ENCODE data around the gene NDOR1. TPM values are rescaled to one million over a fixed set of nuclear protein-coding genes. Genes with fewer than 3 reads are reported as not detected.

The NDOR1 gene
- polyA plus RNA-seq, 4 donors, result 9.2 to 15.3 (median 12.1) TPM

DNA sequence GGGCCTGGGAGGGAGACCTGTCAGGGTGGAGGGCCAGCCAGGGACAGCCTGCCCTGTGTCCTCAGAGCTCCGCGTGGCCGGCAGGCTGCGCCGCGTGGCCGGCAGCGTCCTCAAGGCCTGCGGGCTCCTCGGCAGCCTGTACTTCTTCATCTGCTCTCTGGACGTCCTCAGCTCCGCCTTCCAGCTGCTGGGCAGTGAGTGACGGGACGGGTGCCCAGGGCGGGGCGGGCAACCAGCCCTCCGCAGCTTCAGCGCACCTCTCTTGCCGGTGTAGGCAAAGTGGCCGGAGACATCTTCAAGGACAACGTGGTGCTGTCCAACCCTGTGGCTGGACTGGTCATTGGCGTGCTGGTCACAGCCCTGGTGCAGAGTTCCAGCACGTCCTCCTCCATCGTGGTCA is 27.0 kb downstream of the NDOR1 start:
- no peak overlapping the region for H3K4me3 ChIP-seq (ENCODE audit: low read depth in 1 of 3, low read length in 3 of 3)
- peaks cover 3 to 74% (median 11%) of the 10 kb centered on the region in 3 donors for H3K4me1 ChIP-seq (ENCODE audit: control insufficient read depth in 3 of 3, insufficient read depth in 2 of 3, low read depth in 1 of 3, low read length in 2 of 3)
- FAIRE-seq (no peak), DNase-seq (peak in 1 of 2 donors; percentile 55)
- peak overlapping the region in 1 of 3 donors; percentile 95 for H3K27ac ChIP-seq (ENCODE audit: low read depth in 1 of 3, low read length in 2 of 3)
- peaks cover 0 to 47% (median 0%) of the 10 kb centered on the region in 3 donors for H3K36me3 ChIP-seq (ENCODE audit: control insufficient read depth in 3 of 3, insufficient read depth in 2 of 3, low read depth in 1 of 3, low read length in 3 of 3)
- no peaks in the 10 kb centered on the region for H3K27me3 ChIP-seq (ENCODE audit: control insufficient read depth in 3 of 3, insufficient read depth in 3 of 3, low read length in 3 of 3)
- WGBS, 3 donors, result 18 to 73% (median 46%) methylated on average over 14 to 24 of the region's 24 CpGs
- no peaks in the 10 kb centered on the region for H3K9me3 ChIP-seq (ENCODE audit: control insufficient read depth in 2 of 2, insufficient read depth in 1 of 2, low read depth in 1 of 2, low read length in 1 of 2)

DNA sequence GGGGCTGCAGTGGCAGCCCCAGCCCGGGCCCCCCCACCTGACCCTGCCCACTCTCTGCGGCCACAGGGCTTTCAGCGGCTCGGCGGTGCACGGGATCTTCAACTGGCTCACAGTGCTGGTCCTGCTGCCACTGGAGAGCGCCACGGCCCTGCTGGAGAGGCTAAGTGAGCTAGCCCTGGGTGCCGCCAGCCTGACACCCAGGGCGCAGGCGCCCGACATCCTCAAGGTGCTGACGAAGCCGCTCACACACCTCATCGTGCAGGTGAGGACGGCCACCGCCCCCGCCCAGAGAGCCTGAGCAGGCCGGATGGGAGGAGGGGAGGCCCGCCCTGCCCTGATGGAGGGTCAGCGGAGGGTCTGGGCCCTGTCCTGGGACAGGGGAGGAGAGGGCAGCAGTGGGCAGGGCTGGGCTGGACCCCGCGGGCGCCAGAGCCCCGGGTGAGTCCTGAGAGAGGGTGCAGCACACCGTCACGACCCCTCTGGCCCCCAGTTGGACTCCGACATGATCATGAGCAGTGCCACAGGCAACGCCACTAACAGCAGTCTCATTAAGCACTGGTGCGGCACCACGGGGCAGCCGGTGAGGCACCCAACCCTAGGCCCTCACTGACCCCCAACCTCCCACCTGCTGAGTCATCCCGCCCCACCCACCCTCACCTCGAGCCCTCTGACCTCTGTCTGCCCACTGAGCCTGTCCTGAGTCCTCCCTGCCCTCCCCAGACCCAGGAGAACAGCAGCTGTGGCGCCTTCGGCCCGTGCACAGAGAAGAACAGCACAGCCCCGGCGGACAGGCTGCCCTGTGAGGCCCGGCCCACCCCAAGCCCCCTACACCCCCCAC is 27.9 kb downstream of the NDOR1 start:
- Histone ChIP-seq H3K36me3 (ENCODE audit: control insufficient read depth in 3 of 3, insufficient read depth in 2 of 3, low read depth in 1 of 3, low read length in 3 of 3) (peaks cover 0 to 50% (median 0%) of the 10 kb centered on the region in 3 donors), H3K4me1 (ENCODE audit: control insufficient read depth in 3 of 3, insufficient read depth in 2 of 3, low read depth in 1 of 3, low read length in 2 of 3) (peaks cover 3 to 74% (median 11%) of the 10 kb centered on the region in 3 donors), H3K27ac (ENCODE audit: low read depth in 1 of 3, low read length in 2 of 3) (peak overlapping the region in 1 of 3 donors; percentile 54), H3K4me3 (ENCODE audit: low read depth in 1 of 3, low read length in 3 of 3) (peak overlapping the region in 1 of 3 donors; percentile 23), H3K27me3 (ENCODE audit: control insufficient read depth in 3 of 3, insufficient read depth in 3 of 3, low read length in 3 of 3) (no peaks in the 10 kb centered on the region), H3K9me3 (ENCODE audit: control insufficient read depth in 2 of 2, insufficient read depth in 1 of 2, low read depth in 1 of 2, low read length in 1 of 2) (no peaks in the 10 kb centered on the region)
- 28 to 76% (median 52%) methylated on average over 29 to 40 of the region's 40 CpGs for WGBS, 3 donors
- DNase-seq, result no peak
- no peak for FAIRE-seq

DNA sequence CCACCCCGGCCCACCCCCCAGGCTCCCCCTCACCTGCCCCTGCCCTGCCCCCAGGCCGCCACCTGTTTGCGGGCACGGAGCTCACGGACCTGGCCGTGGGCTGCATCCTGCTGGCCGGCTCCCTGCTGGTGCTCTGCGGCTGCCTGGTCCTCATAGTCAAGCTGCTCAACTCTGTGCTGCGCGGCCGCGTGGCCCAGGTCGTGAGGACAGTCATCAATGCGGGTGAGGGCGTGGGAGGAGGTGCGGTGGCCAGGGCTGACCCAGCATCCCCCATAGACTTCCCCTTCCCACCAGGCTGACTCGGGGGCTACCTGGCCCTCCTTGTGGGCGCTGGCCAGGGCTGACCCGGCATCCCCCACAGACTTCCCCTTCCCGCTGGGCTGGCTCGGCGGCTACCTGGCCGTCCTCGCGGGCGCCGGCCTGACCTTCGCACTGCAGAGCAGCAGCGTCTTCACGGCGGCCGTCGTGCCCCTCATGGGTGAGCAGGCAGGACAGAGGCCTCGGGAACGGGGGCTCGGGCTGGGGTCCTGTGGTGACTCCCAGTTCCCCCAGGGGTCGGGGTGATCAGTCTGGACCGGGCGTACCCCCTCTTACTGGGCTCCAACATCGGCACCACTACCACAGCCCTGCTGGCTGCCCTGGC is 28.7 kb downstream of the NDOR1 start:
- H3K27me3 ChIP-seq (ENCODE audit: control insufficient read depth in 3 of 3, insufficient read depth in 3 of 3, low read length in 3 of 3), result no peaks in the 10 kb centered on the region

DNA sequence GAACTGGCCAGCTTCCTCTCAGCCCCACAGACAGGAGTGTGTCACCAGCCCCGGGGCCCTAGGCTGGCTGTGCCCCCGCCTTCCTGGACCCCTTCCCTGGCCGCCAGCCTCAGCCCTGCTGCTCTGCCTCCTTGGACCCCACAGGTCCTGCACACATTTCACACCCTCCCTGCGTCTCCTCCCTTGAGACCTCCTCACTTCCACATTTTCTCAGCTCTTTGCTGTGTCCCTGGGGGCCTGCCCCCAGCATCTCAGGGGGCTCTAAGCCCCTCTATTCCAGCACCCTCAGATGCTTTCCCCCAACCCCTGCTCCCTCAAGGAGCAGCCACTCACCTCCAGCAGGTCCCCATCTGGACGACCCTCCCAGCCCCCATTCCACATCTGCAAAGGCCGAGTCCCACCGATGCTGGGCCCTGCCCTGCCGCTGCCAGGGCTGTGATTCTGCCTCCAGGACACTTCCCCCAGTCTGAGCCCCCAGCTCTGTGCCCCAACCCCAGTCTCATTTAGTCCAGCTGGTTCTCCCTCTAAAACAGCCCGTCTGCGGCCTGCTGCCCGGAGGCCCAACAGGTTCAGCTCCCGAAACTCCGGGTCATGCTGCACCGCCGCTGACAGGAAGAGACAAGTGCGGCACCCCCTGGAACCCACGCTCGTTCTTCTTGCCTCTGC is 29.4 kb downstream of the NDOR1 start:
- Histone ChIP-seq H3K27me3 (ENCODE audit: control insufficient read depth in 3 of 3, insufficient read depth in 3 of 3, low read length in 3 of 3) (no peaks in the 10 kb centered on the region), H3K4me3 (ENCODE audit: low read depth in 1 of 3, low read length in 3 of 3) (peak overlapping the region in 1 of 3 donors; percentile 73), H3K4me1 (ENCODE audit: control insufficient read depth in 3 of 3, insufficient read depth in 2 of 3, low read depth in 1 of 3, low read length in 2 of 3) (peaks cover 3 to 71% (median 10%) of the 10 kb centered on the region in 3 donors), H3K27ac (ENCODE audit: low read depth in 1 of 3, low read length in 2 of 3) (peak overlapping the region in 1 of 3 donors; percentile 90), H3K36me3 (ENCODE audit: control insufficient read depth in 3 of 3, insufficient read depth in 2 of 3, low read depth in 1 of 3, low read length in 3 of 3) (peaks cover 0 to 59% (median 0%) of the 10 kb centered on the region in 3 donors), H3K9me3 (ENCODE audit: control insufficient read depth in 2 of 2, insufficient read depth in 1 of 2, low read depth in 1 of 2, low read length in 1 of 2) (no peaks in the 10 kb centered on the region)
- DNase-seq (peak in 1 of 2 donors; percentile 48), FAIRE-seq (no peak)
- WGBS, 3 donors, result 67 to 79% (median 70%) methylated on average over 16 to 18 of the region's 18 CpGs

More for the DNA sequence above, 28.7 kb downstream of the NDOR1 start:
- H3K9me3 ChIP-seq (ENCODE audit: control insufficient read depth in 2 of 2, insufficient read depth in 1 of 2, low read depth in 1 of 2, low read length in 1 of 2), result no peaks in the 10 kb centered on the region
- peak overlapping the region in 1 of 3 donors; percentile 90 for H3K27ac ChIP-seq (ENCODE audit: low read depth in 1 of 3, low read length in 2 of 3)
- 13 to 54% (median 31%) methylated on average over 37 to 40 of the region's 40 CpGs for WGBS, 3 donors
- H3K4me3 ChIP-seq (ENCODE audit: low read depth in 1 of 3, low read length in 3 of 3), result peak overlapping the region in 1 of 3 donors; percentile 73
- H3K4me1 ChIP-seq (ENCODE audit: control insufficient read depth in 3 of 3, insufficient read depth in 2 of 3, low read depth in 1 of 3, low read length in 2 of 3), result peaks cover 3 to 74% (median 11%) of the 10 kb centered on the region in 3 donors
- peaks cover 0 to 58% (median 0%) of the 10 kb centered on the region in 3 donors for H3K36me3 ChIP-seq (ENCODE audit: control insufficient read depth in 3 of 3, insufficient read depth in 2 of 3, low read depth in 1 of 3, low read length in 3 of 3)
- DNase-seq (peak in 1 of 2 donors; percentile 47), FAIRE-seq (no peak)

DNA sequence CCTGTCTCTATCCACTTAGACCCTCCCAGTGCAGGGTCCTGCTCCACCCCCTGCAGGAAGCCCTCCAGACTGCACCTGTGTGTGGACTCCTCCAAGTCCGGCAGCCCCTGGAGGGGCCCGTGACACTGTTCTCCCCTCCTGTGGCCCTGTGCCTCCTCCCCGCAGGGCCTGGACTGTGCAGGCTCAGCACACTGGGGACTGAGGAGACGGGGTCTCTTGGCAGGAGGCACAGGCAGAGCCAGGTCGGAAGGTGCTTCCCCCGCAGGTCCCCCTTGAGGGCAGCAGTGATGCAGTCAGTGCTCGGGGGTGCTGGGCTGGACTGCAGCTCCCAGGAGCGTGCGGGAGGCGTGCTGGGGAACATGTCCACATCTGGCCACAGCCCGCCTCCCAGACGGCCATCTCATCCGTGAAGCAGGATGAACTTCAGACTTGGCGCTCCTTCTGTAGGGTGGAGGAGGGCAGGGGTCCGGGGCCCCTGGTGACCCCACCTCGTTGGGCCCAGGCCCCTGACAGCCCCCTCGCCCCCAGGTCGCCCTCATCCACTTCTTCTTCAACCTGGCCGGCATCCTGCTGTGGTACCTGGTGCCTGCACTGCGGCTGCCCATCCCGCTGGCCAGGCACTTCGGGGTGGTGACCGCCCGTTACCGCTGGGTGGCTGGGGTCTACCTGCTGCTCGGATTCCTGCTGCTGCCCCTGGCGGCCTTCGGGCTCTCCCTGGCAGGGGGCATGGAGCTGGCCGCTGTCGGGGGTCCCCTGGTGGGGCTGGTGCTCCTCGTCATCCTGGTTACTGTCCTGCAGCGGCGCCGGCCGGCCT is 30.1 kb downstream of the NDOR1 start:
- H3K9me3 ChIP-seq (ENCODE audit: control insufficient read depth in 2 of 2, insufficient read depth in 1 of 2, low read depth in 1 of 2, low read length in 1 of 2), result no peaks in the 10 kb centered on the region
- FAIRE-seq (no peak), DNase-seq (peak in 1 of 2 donors; percentile 66)
- H3K4me3 ChIP-seq (ENCODE audit: low read depth in 1 of 3, low read length in 3 of 3), result peak overlapping the region in 1 of 3 donors; percentile 73
- H3K4me1 ChIP-seq (ENCODE audit: control insufficient read depth in 3 of 3, insufficient read depth in 2 of 3, low read depth in 1 of 3, low read length in 2 of 3), result peaks cover 3 to 65% (median 5%) of the 10 kb centered on the region in 3 donors
- peak overlapping the region in 1 of 3 donors; percentile 90 for H3K27ac ChIP-seq (ENCODE audit: low read depth in 1 of 3, low read length in 2 of 3)
- peaks cover 0 to 59% (median 0%) of the 10 kb centered on the region in 3 donors for H3K36me3 ChIP-seq (ENCODE audit: control insufficient read depth in 3 of 3, insufficient read depth in 2 of 3, low read depth in 1 of 3, low read length in 3 of 3)
- no peaks in the 10 kb centered on the region for H3K27me3 ChIP-seq (ENCODE audit: control insufficient read depth in 3 of 3, insufficient read depth in 3 of 3, low read length in 3 of 3)
- 43 to 58% (median 54%) methylated on average over 32 to 35 of the region's 35 CpGs for WGBS, 3 donors

DNA sequence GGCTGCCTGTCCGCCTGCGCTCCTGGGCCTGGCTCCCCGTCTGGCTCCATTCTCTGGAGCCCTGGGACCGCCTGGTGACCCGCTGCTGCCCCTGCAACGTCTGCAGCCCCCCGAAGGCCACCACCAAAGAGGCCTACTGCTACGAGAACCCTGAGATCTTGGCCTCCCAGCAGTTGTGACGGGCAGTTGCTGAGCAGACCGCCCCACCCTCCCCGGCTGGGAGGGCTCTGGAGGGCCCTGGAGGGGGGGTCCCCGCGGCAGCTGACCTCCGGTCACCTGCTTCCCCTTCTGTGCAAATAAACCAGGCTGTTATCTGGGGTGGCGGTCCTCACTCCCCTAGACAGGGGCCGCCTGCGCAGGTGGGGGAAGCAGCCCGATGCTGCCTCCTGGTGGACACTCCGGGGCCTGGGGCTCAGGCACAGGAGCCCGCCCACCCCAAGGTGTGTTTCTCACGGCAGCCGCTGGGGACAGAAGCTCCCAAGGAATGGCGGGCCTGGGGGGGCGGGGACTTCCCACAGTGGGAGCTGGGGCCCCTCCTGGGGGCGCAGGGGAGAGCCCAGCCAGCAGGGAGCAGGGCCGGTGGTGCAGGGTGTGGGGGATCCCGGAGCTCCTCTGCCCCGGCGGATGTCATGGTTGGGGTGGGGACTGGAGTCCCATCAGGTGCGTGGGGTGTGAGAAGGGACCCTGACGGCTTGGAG is 30.9 kb downstream of the NDOR1 start:
- Histone ChIP-seq H3K27me3 (ENCODE audit: control insufficient read depth in 3 of 3, insufficient read depth in 3 of 3, low read length in 3 of 3) (no peaks in the 10 kb centered on the region), H3K4me3 (ENCODE audit: low read depth in 1 of 3, low read length in 3 of 3) (peak overlapping the region in 1 of 3 donors; percentile 73), H3K9me3 (ENCODE audit: control insufficient read depth in 2 of 2, insufficient read depth in 1 of 2, low read depth in 1 of 2, low read length in 1 of 2) (no peaks in the 10 kb centered on the region), H3K27ac (ENCODE audit: low read depth in 1 of 3, low read length in 2 of 3) (peak overlapping the region in 1 of 3 donors; percentile 90), H3K36me3 (ENCODE audit: control insufficient read depth in 3 of 3, insufficient read depth in 2 of 3, low read depth in 1 of 3, low read length in 3 of 3) (peaks cover 0 to 53% (median 0%) of the 10 kb centered on the region in 3 donors), H3K4me1 (ENCODE audit: control insufficient read depth in 3 of 3, insufficient read depth in 2 of 3, low read depth in 1 of 3, low read length in 2 of 3) (peaks cover 0 to 58% (median 3%) of the 10 kb centered on the region in 3 donors)
- DNase-seq (peak; percentile 85 to 99), FAIRE-seq (no peak)
- 4 to 18% (median 9%) methylated on average over 19 to 31 of the region's 31 CpGs for WGBS, 3 donors

DNA sequence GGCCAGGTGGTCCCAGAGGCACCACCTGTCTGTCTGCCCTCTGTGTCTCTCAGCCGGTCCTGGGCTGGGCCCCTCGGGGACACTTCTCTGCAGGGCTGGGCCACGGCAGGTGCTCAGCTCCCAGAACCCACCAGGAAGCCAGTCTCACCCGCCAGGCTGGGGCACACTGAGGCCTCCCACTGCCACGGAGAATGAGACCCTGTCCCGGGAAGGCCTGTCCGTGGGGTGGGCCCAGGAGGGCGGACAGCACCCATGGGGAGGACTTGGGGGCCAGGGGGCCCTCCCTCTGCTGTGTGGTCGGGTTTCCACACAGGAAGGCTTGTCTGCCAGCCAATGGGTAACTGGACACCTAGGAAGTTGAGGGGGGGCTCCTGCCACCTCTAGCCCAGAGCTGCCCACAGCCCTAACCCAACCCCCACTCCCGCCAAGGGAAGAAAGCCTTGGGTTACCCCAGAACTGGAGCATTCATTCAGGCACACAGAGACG is 31.5 kb downstream of the NDOR1 start:
- no peak for FAIRE-seq
- Histone ChIP-seq H3K27ac (ENCODE audit: low read depth in 1 of 3, low read length in 2 of 3) (peak overlapping the region in 1 of 3 donors; percentile 76), H3K36me3 (ENCODE audit: control insufficient read depth in 3 of 3, insufficient read depth in 2 of 3, low read depth in 1 of 3, low read length in 3 of 3) (peaks cover 0 to 51% (median under 1%) of the 10 kb centered on the region in 3 donors), H3K4me1 (ENCODE audit: control insufficient read depth in 3 of 3, insufficient read depth in 2 of 3, low read depth in 1 of 3, low read length in 2 of 3) (peaks cover 0 to 52% (median 3%) of the 10 kb centered on the region in 3 donors), H3K27me3 (ENCODE audit: control insufficient read depth in 3 of 3, insufficient read depth in 3 of 3, low read length in 3 of 3) (no peaks in the 10 kb centered on the region), H3K4me3 (ENCODE audit: low read depth in 1 of 3, low read length in 3 of 3) (peak overlapping the region in 1 of 3 donors; percentile 73), H3K9me3 (ENCODE audit: control insufficient read depth in 2 of 2, insufficient read depth in 1 of 2, low read depth in 1 of 2, low read length in 1 of 2) (no peaks in the 10 kb centered on the region)
- no peak for DNase-seq
- 25 to 35% (median 30%) methylated on average over 10 to 11 of the region's 11 CpGs for WGBS, 3 donors
